ENCODE results near the gene NDUFB10.

The NDUFB10 gene

DNA sequence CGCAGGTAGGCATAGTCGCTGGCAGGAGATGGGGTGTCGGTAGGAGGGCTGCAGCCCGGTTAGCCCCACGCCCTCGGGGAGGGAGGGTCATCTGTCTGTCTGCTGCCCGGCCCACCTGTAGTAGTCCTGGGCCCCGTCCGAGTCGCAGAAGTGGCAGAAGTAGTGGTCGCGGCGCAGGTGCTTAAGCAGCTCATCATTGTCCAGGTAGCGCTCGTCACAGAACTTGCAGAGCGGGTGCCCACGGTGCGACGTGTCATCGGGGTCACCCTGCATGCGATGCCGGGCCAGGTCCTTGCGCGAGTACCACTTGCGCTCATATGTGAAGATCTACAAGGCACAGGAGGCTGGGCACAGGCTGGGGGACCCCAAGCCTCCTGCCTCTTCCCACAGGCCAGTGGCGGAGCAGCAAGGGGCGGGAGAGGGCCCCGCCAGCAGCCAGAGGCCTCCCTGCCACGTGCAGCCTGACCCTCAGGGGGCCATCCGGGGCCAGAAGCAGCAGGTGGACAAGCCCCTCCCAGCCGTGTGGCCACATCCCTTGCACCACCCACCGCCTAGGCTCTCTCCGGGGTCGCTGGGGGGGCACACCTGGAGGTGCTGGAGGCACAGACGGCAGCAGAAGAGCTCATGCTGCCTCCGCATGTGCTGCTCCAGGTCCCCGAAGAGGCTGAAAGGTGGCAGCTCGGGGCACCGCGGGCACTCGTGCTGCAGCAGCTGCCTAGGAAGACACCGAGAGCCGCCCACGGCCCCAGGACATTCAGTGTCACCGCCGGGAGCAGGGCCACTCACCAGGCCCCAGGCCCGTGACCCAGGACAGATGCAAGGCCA lies 43.3 kb downstream of the NDUFB10 start:
- DNase-seq (ENCODE audit: low spot score), result no peak

DNA sequence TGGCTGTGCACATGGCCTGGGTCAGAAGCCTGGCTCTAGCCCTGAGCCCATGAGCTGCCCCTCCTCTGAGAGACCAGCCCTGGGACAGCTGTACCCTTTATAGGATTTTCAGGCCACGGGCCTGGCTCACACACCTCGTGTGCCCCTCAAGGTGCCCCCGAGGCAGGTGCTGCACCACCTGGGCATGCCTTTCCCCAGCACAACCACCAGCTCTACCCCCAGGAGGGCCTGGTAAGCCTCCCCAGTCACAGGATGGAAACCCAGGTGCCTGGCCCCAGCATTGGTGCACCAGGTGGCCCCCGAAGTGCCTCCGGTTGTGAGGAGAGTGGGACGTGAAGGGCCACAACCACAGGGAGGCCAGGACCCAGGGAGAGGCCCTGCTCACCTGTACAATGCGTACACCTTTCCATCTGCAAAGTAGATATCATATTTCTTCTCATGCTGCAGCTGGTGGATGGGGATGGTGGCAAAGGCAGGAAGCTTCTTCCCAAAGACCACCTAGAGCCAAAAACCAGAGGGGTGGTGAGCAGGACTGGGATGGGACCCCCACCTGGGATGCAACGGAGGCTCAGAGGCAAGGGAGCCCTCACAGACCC lies 44.0 kb downstream of the NDUFB10 start:
- DNase-seq (ENCODE audit: low spot score), result no peak

DNA sequence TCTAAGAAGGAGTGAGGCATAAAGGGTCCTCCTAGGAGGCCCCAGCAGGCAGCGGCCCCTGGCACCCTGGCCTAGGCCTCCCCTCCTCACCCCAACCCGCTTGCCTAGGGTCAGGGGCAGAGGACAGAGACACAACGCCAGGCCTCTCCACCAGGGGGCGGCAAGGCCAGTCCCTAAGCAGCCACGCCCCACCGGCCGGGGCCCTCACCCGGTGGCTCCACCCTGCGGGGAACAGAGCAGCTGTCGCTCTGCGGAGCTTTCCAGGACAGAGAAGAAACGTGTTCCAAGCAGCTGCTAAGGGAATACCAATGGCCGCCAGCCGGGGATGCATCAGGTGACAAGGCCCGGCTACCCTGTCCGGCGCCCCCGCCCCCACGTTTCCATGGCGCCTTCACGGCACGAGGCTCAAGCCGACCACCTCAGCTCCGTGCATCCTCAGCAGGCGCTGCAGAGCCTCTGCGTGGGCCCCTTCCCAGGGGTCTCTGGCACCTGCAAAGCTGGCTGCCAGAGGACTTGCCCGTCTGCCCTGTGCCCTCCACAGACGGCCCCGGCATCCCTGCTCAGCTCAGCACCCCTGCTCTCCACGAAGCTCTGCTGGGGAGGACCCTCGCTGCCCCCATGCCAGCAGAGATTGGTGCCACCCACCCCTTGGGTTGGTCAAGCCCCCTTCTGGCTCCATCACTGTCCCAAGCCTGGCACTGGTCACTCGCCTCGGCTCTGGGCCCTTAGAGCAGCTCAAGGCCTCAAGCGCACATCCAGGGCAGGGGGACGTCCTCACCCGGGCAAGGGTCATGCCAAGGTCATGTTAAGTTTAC lies 44.7 kb downstream of the NDUFB10 start:
- peak; percentile 96 for DNase-seq (ENCODE audit: low spot score)

DNA sequence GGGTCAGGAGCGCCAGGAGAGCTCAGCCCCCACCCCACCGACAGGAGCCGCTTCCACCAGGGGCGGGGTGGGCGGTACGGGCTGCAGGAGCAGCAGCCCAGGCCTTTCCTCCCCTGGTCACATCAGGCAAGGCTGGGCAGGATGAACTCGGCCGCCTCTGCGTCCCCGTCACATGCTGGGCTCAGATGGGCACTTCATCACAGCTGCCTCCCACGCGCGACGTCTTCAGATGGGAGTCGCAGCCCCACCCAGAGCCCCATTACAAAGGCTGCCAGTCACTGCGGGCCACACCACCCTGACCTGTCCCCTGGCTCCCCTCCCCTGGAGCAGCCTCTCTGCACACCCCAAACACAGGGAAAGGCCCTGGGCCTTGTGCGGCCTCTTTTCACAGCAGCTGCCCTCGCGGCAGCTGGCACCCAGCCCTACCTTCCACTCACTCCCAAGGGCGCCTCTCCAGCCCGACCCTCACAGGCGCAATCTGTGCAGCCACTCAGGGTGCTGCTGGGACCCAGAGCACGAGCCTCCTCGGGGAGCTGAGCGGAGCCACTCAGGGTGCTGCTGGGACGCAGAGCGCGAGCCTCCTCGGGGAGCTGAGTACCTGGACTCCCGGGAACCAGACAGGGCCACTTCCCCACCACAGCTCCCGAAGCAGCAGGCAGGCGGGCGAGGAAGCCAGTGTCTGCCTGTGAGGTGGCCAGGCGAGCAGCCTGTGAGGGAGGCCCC lies 45.6 kb downstream of the NDUFB10 start:
- DNase-seq (ENCODE audit: low spot score), result no peak

DNA sequence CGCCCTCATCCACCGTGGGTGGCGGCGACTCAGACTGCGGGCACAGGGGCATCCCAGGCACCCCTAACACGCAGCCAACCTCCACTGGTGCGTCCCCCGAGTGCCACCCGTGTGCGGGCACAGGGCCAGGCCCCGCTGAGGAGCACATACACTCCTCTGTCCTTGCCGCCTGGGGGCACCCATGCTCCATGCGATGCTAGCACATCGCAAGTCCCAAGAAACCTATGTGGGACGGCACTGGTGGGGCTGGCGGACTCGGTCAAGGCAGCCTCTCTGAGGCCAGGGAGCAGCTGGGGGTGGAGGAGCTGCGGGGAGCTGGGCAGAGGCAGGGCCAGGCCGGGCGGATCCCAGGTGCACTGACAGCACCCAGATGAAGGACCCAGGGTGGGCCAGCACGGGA lies 46.3 kb downstream of the NDUFB10 start:
- no peak for DNase-seq (ENCODE audit: low spot score)

DNA sequence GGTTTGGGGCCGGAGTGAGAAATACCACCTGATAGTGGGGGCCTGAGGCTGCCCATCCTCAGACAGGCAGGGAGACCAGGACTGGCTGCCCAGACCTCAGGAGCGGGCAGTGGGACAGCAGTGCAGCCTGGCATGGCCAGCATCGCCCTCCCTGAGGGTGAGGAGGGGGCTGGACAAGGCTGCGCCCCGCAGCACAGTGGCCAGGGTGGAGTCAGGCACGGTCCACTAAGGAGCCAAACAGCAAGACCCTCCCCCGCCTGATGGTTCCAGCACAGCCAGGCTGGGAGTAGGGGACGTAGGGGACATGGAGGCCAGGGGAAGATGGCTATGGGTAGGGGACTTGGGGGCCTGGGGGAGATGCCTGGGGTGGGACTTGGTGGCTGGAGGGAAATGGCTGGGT lies 47.0 kb downstream of the NDUFB10 start:
- no peak for DNase-seq (ENCODE audit: low spot score)

DNA sequence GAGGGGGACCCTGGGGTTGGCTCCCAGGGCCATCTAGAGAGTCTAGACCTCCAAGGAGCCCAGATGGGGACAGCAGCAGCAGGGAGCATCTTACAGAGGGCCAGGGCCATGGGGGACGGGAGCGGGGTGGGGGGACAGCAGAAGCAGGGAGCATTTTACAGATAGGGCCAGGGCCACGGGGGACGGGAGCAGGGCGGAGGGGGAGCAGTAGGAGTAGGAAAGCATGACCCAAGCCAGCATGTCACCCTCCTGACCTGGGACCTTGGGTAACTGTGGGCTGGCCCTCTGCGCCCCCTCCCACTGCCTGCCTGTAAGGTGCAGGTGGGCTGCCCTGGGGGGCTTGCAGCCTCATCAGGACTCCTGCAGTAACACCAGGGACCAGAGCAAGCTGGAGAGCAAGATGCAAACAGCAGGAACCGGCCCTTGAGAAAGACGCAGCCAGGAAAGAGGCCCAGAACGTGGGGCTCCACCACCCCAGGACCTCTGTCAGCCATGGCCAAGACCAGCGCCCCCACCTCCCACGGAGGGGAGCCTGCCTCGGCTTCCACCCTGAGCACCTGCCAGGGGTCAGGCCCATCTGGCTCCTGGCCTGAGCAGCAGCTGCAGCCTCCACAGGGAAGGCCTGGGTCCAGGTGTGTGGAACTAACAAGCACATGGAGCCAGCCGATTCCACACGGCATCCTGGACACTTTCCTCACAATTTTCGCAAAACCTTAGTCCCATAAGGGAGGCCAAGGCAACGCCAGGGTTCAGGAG lies 47.9 kb downstream of the NDUFB10 start:
- no peak for DNase-seq (ENCODE audit: low spot score)

DNA sequence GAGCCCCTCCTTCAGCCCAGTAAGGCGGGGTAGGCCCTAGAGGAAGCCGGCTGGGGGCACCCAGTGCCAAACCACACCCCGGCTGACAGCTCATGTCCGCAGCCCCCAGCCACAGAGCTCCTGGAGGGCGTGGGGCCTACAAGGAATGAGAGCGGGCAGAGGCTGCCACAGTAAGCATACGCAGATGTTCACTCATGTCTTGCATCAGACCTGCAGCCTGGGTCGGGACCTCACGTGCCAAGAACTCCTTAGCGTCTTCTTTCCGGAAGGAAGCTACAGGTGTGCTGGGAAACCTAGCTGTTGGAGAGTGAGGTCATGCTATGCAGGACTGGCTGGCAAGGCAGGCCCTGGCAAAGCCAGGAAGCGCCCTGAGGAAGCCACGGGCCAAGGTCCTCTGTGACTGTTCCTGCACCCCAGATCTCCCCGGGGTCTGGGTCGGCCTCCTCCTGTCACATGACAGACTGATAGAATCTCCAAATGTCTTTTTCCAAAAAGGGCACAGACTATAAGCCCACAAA lies 48.7 kb downstream of the NDUFB10 start:
- DNase-seq (ENCODE audit: low spot score), result no peak

DNA sequence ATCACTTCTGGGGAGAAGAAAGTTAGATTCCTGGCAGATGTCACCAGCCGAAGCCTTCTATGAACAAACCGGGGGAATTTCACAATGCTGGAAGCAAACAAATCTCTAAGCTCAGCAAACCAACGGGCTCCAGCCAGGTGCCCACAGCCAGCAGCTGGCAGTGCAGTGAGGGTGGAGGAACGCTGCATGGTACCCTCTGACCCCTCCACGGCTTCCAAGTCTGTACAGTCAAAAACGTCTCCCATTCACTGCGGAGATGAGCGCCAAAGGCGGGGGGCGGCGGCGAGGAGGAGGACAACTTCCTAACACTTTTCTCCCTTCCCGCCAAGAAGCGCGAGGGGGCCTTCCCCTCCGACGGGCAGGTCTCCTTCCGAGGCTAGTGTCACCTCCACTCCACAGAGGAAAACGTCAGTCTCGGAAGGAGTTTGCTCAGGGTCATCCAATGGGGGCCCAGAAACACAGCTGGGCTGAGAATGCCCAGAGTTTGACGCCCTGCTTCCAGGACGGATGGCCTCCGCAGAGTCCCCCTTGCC lies 49.4 kb downstream of the NDUFB10 start:
- peak; percentile 62 for DNase-seq (ENCODE audit: low spot score)

DNA sequence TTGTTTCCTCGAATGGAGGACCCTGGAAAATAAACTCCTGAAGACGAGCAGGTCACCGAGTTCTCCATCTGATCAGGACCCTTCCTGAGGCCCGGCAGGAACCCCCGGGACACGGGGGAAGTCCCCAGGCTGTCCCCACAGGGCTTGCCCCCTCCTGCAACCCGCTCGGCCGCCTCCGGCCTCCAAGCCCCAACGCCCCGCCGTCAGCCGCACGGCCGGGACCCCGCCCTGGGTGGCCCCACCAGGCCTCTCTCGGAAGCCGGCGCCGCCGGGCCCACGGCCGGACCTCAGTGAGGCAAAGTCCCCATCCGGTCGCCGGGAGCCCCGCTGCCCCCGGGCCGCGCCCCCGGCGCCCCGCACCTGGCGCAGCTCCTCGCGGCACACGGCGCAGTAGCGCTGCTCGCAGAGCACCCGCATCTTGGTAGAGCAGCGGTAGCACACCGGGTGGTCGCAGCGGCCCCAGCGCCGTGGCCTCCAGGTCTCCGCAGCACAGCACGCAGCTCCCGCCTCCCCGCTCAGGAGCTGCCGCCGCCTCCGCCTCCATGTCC lies 49.9 kb downstream of the NDUFB10 start:
- DNase-seq (ENCODE audit: low spot score), result no peak

DNA sequence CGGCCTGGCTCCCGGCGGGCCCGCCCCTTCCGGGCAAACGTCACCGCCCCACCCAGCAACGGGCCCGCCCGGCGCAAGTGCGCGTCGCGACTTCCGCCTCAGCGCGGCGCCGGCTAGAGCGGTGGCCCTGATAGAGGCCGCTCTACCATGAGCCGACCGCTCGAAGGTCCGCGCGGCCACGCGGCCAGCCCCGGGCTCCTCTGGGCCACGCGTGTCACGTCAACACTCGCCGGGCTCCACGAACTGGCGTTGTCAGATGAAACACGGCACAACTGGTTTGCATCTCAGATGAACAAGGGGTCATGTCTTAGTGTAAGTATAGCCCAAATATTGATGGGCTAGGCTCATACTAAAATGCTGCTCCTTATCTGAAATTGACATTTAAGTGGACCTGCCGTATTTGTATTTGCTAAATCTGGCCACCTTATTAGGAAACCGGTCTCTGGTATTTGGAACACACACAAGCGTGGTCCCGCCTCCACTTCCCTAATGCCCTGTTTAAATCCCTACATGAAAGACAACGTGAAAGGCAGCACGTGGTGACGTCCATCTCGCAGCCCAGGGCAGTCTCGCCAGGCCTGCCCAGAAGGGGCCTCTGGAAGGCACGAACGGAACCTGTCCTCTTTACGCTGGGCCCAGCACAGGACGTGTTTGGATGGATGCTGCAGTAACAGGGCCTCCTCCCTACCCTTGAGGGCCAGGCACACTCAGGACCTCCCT lies 50.6 kb downstream of the NDUFB10 start, which contains the start of gene ZNF598:
ZNF598 (minus strand) TSS at position 31 of the 720 bp plus-strand sequence.
- DNase-seq (ENCODE audit: low spot score), result peak; percentile 94

Data from hepatic stellate cell (primary cell).